ENCODE measurements around the gene RFT1. TPM values are rescaled to one million over a fixed set of nuclear protein-coding genes. Genes with fewer than 3 reads are reported as not detected.

The RFT1 gene
- total RNA-seq, 2 experiments from 2014 or later = 8.5 to 10.2 TPM

DNA sequence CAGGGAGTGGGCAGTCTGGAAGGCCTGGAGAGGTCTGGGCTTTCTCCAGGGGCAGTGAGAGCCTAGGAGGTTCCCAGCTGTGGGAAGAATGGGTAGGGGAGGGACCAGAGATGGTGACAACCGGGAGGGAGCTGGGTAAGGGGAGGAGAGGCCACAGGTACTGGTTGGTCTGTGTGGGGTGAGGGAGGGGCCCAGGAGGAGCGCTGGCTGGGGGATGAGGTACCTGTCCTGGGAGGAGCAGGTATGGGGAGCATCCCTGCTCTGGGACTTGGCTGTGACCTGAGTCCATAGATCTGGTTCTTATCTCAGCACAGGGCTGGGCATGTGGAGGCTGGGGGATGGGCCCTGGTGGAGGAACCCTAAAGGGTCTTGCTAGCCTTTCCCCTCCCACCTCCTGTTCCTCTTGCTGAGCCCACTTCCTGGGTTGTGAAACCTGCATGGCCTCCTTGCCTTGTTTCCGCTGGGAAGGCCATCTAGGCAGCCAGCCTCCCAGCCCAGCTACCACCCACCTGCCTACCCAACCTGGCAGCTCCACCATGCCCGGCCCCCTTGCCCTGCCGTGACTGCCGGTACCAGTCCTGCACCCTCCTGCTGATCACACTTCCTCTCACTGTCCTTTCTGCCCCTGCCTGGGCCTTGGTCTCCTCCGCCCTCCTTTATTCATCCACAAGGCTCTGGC lies 41.7 kb upstream of the RFT1 start:
- CTCF ChIA-PET = interaction anchor here (0.6 kb wide), 1 partner anchor 44 kb away, joined by 4 read pairs; no protein-coding TSS in a partner anchor
- H3K36me3 Mint-ChIP-seq (ENCODE audit: low read depth) = peaks cover 10% of the 10 kb centered on the region
- no peak overlapping the region for H3K4me3 ChIP-seq (ENCODE audit: low read length)
- TF ChIP-seq CTCF (IDR thresholded peaks at IDR 0.05) = no peak
- peaks cover 38% of the 10 kb centered on the region for H3K4me1 ChIP-seq (ENCODE audit: insufficient read depth, low read length)
- no peaks in the 10 kb centered on the region for H3K9me3 Mint-ChIP-seq
- POLR2A ChIA-PET = no interaction called here
- DNase-seq (no peak), ATAC-seq (ENCODE audit: poor library complexity) (no peak)
- H3K27ac ChIP-seq (ENCODE audit: low read depth in 1 of 2, low read length in 2 of 2) = no peak overlapping the region
- H3K4me1 Mint-ChIP-seq (ENCODE audit: low read depth) = peaks cover 19% of the 10 kb centered on the region
- intact Hi-C loops (cut with DNase I, micrococcal nuclease) = no loop called here
- H3K27me3 Mint-ChIP-seq = no peaks in the 10 kb centered on the region
- no peak overlapping the region for H3K27ac Mint-ChIP-seq
- H3K36me3 ChIP-seq (ENCODE audit: insufficient read depth, low read length) = peaks cover 13% of the 10 kb centered on the region
- H3K9me3 ChIP-seq (ENCODE audit: control insufficient read depth in 1 of 2, insufficient read depth in 1 of 2, low read length in 2 of 2) = no peaks in the 10 kb centered on the region
- H3K27me3 ChIP-seq (ENCODE audit: control insufficient read depth in 1 of 2, insufficient read depth in 2 of 2, low read length in 2 of 2) = no peaks in the 10 kb centered on the region
- no peak overlapping the region for H3K4me3 Mint-ChIP-seq

DNA sequence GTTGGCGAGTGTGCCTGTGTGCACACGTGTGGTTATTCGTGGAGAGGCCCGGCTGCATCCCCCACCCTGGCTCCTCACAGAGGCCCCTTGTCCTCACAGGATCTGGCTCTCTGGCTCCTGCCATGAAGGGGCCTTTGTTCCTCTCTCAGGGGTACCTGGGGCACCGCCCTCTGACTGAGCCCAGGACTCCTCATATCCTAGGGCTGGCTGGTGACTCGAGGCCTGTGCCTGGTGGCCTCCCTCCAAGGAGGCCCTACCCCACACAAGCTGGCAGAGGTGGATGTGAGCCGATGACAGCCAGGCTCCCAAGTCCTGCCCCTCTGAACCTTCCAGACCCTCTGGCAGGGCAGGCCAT lies 40.8 kb upstream of the RFT1 start:
- Histone ChIP-seq H3K9me3 (ENCODE audit: control insufficient read depth in 1 of 2, insufficient read depth in 1 of 2, low read length in 2 of 2) (no peaks in the 10 kb centered on the region), H3K4me3 (ENCODE audit: low read length) (no peak overlapping the region), H3K4me1 (ENCODE audit: insufficient read depth, low read length) (peaks cover 46% of the 10 kb centered on the region), H3K36me3 (ENCODE audit: insufficient read depth, low read length) (peaks cover 13% of the 10 kb centered on the region), H3K27me3 (ENCODE audit: control insufficient read depth in 1 of 2, insufficient read depth in 2 of 2, low read length in 2 of 2) (no peaks in the 10 kb centered on the region), H3K27ac (ENCODE audit: low read depth in 1 of 2, low read length in 2 of 2) (no peak overlapping the region)
- no peak overlapping the region for H3K4me3 Mint-ChIP-seq
- ChIA-PET CTCF (no interaction called here), POLR2A (no interaction called here)
- ATAC-seq (ENCODE audit: poor library complexity) = no peak
- H3K36me3 Mint-ChIP-seq (ENCODE audit: low read depth) = peaks cover 9% of the 10 kb centered on the region
- intact Hi-C loops (cut with DNase I, micrococcal nuclease) = no loop called here
- H3K4me1 Mint-ChIP-seq (ENCODE audit: low read depth) = peaks cover 19% of the 10 kb centered on the region
- DNase-seq = no peak
- no peak for TF ChIP-seq CTCF (IDR thresholded peaks at IDR 0.05)
- no peak overlapping the region for H3K27ac Mint-ChIP-seq
- no peaks in the 10 kb centered on the region for H3K27me3 Mint-ChIP-seq
- no peaks in the 10 kb centered on the region for H3K9me3 Mint-ChIP-seq

DNA sequence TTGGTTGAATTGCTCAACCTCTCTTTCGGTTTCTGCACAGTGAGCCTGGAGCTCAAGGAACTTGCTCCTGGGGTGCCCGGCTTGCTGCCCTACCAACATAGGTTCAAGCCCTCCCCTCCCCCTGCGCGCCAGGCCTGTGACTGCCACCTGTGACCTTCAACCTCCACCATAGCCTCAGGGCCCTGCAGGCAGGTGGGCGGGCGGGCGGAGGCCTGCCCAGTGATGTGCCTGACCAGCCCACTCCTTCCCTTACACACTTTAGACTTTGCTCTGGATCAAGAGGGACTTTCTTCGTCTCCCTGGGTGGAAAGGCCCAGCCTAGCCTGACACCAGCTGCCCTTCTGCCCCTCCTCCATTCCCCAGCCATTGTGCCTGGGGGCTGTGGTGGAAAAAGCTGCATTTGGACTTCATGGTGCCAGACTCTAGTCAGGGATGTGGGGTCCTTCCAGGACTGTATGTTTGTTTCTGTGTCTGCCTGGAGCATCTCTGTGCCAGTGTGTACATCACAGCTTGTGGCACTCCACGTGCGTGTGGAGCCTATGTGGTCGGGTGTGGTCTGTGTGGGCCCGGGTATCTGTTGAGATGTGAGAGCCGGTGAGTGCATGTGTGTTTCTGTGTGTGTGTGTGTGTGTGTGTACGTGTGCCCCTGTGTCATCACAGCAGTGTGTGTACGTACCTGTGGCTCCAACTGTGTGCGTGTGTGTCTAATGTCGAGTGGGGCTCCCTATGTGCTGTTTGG lies 40.3 kb upstream of the RFT1 start:
- Histone ChIP-seq H3K4me1 (ENCODE audit: insufficient read depth, low read length) (peaks cover 51% of the 10 kb centered on the region), H3K27me3 (ENCODE audit: control insufficient read depth in 1 of 2, insufficient read depth in 2 of 2, low read length in 2 of 2) (no peaks in the 10 kb centered on the region), H3K27ac (ENCODE audit: low read depth in 1 of 2, low read length in 2 of 2) (no peak overlapping the region), H3K4me3 (ENCODE audit: low read length) (peak overlapping the region; percentile 3), H3K9me3 (ENCODE audit: control insufficient read depth in 1 of 2, insufficient read depth in 1 of 2, low read length in 2 of 2) (no peaks in the 10 kb centered on the region), H3K36me3 (ENCODE audit: insufficient read depth, low read length) (peaks cover 13% of the 10 kb centered on the region)
- no peak overlapping the region for H3K27ac Mint-ChIP-seq
- no peak for ATAC-seq (ENCODE audit: poor library complexity)
- no peaks in the 10 kb centered on the region for H3K9me3 Mint-ChIP-seq
- intact Hi-C loops (cut with DNase I, micrococcal nuclease) = no loop called here
- no peak for TF ChIP-seq CTCF (IDR thresholded peaks at IDR 0.05)
- ChIA-PET POLR2A (interaction anchor here (0.9 to 1.0 kb wide), 2 partner anchors 10 to 177 kb away, joined by 4 to 5 read pairs; partner anchors contain the start of genes DCP1A and PRKCD), CTCF (no interaction called here)
- DNase-seq = peak in 3 of 14 experiments; percentile 16 to 53 (median 47)
- H3K27me3 Mint-ChIP-seq = no peaks in the 10 kb centered on the region
- H3K4me3 Mint-ChIP-seq = no peak overlapping the region
- peaks cover 19% of the 10 kb centered on the region for H3K4me1 Mint-ChIP-seq (ENCODE audit: low read depth)
- peaks cover 9% of the 10 kb centered on the region for H3K36me3 Mint-ChIP-seq (ENCODE audit: low read depth)
